ENCODE data around the gene UBR3. TPM values are rescaled to one million over a fixed set of nuclear protein-coding genes. Genes with fewer than 3 reads are reported as not detected.
"Not testable (repeated sequence)": the region's sequence is repeated elsewhere in the genome, so short reads cannot be mapped to it uniquely, and the experiment has no call there.

Gene UBR3
- total RNA-seq, 1 experiment from 2014 or later: 48.9 TPM

DNA sequence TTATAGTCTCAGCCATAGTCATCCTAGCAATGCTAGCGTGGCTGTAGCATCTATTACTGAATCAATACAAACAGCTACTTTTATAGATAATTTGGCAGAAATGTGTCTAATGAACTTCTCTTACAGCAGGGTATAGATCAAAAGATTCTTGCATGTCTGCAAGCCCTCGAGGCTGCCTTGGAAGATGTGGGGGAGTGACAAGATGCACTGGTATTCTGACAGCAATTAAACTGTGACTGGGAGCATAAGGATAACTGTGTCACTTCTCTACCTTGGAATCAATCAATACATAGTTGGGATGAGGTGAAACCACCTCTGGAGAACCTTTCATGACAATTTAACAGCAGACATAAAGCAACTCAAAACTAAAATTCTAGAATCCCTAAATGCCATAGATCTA lies 291.4 kb downstream of the UBR3 start:
- ChIA-PET CTCF (no interaction called here), POLR2A (ENCODE audit: low non-redundant PET) (no interaction called here)
- no peak for DNase-seq (ENCODE audit: low spot score)
- Histone ChIP-seq H3K9me3 (ENCODE audit: low read depth, low read length, poor library complexity, severe bottlenecking) (no peaks in the 10 kb centered on the region), H3K4me3 (ENCODE audit: low read depth, low read length, poor library complexity, severe bottlenecking) (no peak overlapping the region), H3K27ac (ENCODE audit: low read depth, low read length, poor library complexity, severe bottlenecking) (no peak overlapping the region), H3K4me1 (ENCODE audit: insufficient read depth, low read length, poor library complexity, severe bottlenecking) (no peaks in the 10 kb centered on the region), H3K27me3 (replicated peaks; ENCODE audit: insufficient read depth, low read depth, low read length, poor library complexity) (no peaks in the 10 kb centered on the region), H3K36me3 (ENCODE audit: insufficient read depth, low read length, poor library complexity, severe bottlenecking) (no peaks in the 10 kb centered on the region)
- intact Hi-C loops (cut with micrococcal nuclease; ENCODE audit: unreplicated experiment): no loop called here
- no TSS peak for BruUV-seq (replicated peaks)
- TF ChIP-seq EZH2 (IDR thresholded peaks at IDR 0.05; ENCODE audit: borderline replicate concordance, low read depth, low read length, poor library complexity, severe bottlenecking): no peak
- TF ChIP-seq, protein P1, sequence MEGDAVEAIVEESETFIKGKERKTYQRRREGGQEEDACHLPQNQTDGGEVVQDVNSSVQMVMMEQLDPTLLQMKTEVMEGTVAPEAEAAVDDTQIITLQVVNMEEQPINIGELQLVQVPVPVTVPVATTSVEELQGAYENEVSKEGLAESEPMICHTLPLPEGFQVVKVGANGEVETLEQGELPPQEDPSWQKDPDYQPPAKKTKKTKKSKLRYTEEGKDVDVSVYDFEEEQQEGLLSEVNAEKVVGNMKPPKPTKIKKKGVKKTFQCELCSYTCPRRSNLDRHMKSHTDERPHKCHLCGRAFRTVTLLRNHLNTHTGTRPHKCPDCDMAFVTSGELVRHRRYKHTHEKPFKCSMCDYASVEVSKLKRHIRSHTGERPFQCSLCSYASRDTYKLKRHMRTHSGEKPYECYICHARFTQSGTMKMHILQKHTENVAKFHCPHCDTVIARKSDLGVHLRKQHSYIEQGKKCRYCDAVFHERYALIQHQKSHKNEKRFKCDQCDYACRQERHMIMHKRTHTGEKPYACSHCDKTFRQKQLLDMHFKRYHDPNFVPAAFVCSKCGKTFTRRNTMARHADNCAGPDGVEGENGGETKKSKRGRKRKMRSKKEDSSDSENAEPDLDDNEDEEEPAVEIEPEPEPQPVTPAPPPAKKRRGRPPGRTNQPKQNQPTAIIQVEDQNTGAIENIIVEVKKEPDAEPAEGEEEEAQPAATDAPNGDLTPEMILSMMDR (conservative IDR thresholded peaks at IDR 0.05; ENCODE audit: low read depth, low read length): no peak

DNA sequence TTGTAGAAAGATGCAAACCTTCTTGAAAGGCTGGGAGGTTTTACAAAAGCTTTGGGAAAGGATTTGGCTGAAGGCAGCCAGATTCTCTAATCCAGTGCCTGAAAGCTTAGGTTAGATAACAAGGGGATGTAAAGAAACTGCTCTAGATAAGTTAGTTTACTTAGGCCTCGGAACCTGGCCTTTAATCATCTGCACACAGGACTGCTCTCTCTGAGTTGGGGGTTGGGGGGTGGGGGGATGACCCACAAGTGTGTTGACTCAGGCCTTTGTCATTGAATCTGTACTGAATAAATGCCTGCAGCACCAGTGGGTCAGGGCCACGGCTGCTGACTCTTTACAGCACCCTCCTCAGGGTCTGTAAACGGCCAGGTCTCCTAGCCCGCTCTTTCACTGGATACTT lies 292.1 kb downstream of the UBR3 start:
- H3K36me3 ChIP-seq (ENCODE audit: insufficient read depth, low read length, poor library complexity, severe bottlenecking); DNase-seq (ENCODE audit: low spot score); H3K4me1 ChIP-seq (ENCODE audit: insufficient read depth, low read length, poor library complexity, severe bottlenecking); BruUV-seq (replicated peaks); CTCF ChIA-PET; intact Hi-C loops (cut with micrococcal nuclease; ENCODE audit: unreplicated experiment); H3K4me3 ChIP-seq (ENCODE audit: low read depth, low read length, poor library complexity, severe bottlenecking); H3K9me3 ChIP-seq (ENCODE audit: low read depth, low read length, poor library complexity, severe bottlenecking); H3K27me3 ChIP-seq (replicated peaks; ENCODE audit: insufficient read depth, low read depth, low read length, poor library complexity); POLR2A ChIA-PET (ENCODE audit: low non-redundant PET); H3K27ac ChIP-seq (ENCODE audit: low read depth, low read length, poor library complexity, severe bottlenecking): not testable (repeated sequence)

DNA sequence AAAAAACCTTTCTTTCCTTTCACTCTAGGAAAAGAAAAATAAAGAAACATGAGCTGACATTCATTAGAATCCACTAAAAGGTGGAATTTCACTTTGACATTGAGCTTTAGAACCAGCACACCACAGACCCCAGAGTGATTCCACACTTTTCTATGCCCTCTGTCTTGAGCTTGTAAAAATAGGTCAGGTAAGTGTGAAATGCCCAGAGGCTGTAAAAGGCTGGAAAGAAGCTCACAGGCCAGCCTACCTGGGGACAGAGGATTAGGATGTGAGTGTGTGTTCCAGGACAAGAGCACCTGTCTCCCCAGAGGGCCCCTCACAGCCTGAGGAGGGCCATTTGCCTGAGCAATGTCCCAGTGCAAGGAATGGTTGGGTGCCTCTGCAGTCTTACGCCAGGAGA lies 294.4 kb downstream of the UBR3 start:
- TF ChIP-seq, protein P1 (conservative IDR thresholded peaks at IDR 0.05; ENCODE audit: low read depth, low read length): no peak
- no peak for TF ChIP-seq EZH2 (IDR thresholded peaks at IDR 0.05; ENCODE audit: borderline replicate concordance, low read depth, low read length, poor library complexity, severe bottlenecking)
- H3K36me3 ChIP-seq (ENCODE audit: insufficient read depth, low read length, poor library complexity, severe bottlenecking): no peaks in the 10 kb centered on the region
- no peaks in the 10 kb centered on the region for H3K9me3 ChIP-seq (ENCODE audit: low read depth, low read length, poor library complexity, severe bottlenecking)
- no peak overlapping the region for H3K27ac ChIP-seq (ENCODE audit: low read depth, low read length, poor library complexity, severe bottlenecking)
- H3K4me3 ChIP-seq (ENCODE audit: low read depth, low read length, poor library complexity, severe bottlenecking): no peak overlapping the region
- ChIA-PET CTCF (no interaction called here), POLR2A (ENCODE audit: low non-redundant PET) (no interaction called here)
- no peaks in the 10 kb centered on the region for H3K27me3 ChIP-seq (replicated peaks; ENCODE audit: insufficient read depth, low read depth, low read length, poor library complexity)
- no TSS peak for BruUV-seq (replicated peaks)
- intact Hi-C loops (cut with micrococcal nuclease; ENCODE audit: unreplicated experiment): no loop called here
- no peaks in the 10 kb centered on the region for H3K4me1 ChIP-seq (ENCODE audit: insufficient read depth, low read length, poor library complexity, severe bottlenecking)
- no peak for DNase-seq (ENCODE audit: low spot score)

DNA sequence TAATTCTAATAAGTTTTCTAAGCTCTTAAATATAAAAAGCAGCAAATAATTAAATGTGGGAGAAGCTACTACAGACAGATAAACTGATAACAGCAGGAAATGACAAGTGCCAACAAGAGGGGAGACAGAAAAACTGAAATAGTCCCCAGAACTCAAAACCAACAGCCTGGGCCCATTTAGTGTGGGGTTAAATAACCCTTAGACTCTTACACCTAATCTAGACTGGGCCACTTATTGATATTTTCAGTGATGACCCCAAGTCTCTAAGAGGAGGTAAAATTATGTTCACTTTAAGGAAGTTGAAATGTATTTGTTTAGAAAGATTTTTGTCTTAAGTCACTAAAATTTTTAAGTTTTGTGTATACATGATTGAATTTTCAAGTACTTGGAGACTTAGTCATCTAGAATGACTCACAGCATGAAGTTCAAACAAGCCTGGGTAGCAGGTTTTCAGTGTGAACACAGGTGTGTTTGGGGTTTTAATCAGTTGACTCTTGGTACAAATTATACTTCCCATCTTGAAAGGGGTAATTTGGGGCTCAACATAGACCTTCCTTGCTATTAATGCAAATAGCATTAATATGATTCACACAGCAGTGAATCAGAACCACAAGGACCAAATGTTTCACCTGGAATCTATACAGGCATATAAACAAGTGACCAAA lies 295.8 kb downstream of the UBR3 start:
- CTCF ChIA-PET: no interaction called here

More for the DNA sequence above, 295.8 kb downstream of the UBR3 start:
- intact Hi-C loops (cut with micrococcal nuclease; ENCODE audit: unreplicated experiment): no loop called here
- no peak overlapping the region for H3K27ac ChIP-seq (ENCODE audit: low read depth, low read length, poor library complexity, severe bottlenecking)
- H3K4me3 ChIP-seq (ENCODE audit: low read depth, low read length, poor library complexity, severe bottlenecking): no peak overlapping the region
- H3K9me3 ChIP-seq (ENCODE audit: low read depth, low read length, poor library complexity, severe bottlenecking): no peaks in the 10 kb centered on the region
- H3K4me1 ChIP-seq (ENCODE audit: insufficient read depth, low read length, poor library complexity, severe bottlenecking): no peaks in the 10 kb centered on the region
- no TSS peak for BruUV-seq (replicated peaks)
- H3K27me3 ChIP-seq (replicated peaks; ENCODE audit: insufficient read depth, low read depth, low read length, poor library complexity): no peaks in the 10 kb centered on the region
- DNase-seq (ENCODE audit: low spot score): no peak
- no peaks in the 10 kb centered on the region for H3K36me3 ChIP-seq (ENCODE audit: insufficient read depth, low read length, poor library complexity, severe bottlenecking)
- POLR2A ChIA-PET (ENCODE audit: low non-redundant PET): no interaction called here
- TF ChIP-seq EZH2 (IDR thresholded peaks at IDR 0.05; ENCODE audit: borderline replicate concordance, low read depth, low read length, poor library complexity, severe bottlenecking): no peak
- TF ChIP-seq, protein P1 (conservative IDR thresholded peaks at IDR 0.05; ENCODE audit: low read depth, low read length): no peak

Data from A673 (cell line).